Breast epithelium (tissue), 3 donors: Measurements from ENCODE around the gene ETS2.

Source experiments
- CTCF ChIP-seq, 3 donors: fragments of 450-650 bp; IDR thresholded peaks; one replicate each; pipeline ENCODE4 v1.5.1; 2016 to 2017; ENCODE audit warnings: antibody characterized with exemption in 3 of 3, mild to moderate bottlenecking in 3 of 3, moderate library complexity in 3 of 3
- POLR2A ChIP-seq: fragments of 450-650 bp; IDR thresholded peaks from one replicate; pipeline ENCODE4 v1.6.1; 2016; ENCODE audit warnings: antibody characterized with exemption, mild to moderate bottlenecking, moderate library complexity
- POLR2AphosphoS5 ChIP-seq, 3 donors: sonication (generic); formaldehyde crosslinking; IDR thresholded peaks; one replicate each; pipeline ENCODE4 v1.6.1; 2017; ENCODE audit warnings: antibody characterized with exemption in 3 of 3

GRCh38 chr21:38850277-38850951 lies 44.7 kb downstream of the ETS2 start:
- TF ChIP-seq CTCF (IDR thresholded peaks at IDR 0.05), result no peak
- no peak for TF ChIP-seq POLR2A
- TF ChIP-seq POLR2AphosphoS5 (IDR thresholded peaks at IDR 0.05), result no peak
